Measurements from ENCODE around the gene RABGEF1.
"Not testable (repeated sequence)": the region's sequence is repeated elsewhere in the genome, so short reads cannot be mapped to it uniquely, and the experiment has no call there.

Gene RABGEF1

GRCh38 chr7:66698652-66699205 is 41.8 kb upstream of the RABGEF1 start:
- Histone ChIP-seq H3K4me1 (ENCODE audit: insufficient read depth, insufficient read length) (peaks cover 11% of the 10 kb centered on the region), H3K4me3 (ENCODE audit: insufficient read length, low read depth) (no peak overlapping the region), H3K27me3 (ENCODE audit: insufficient read depth, insufficient read length) (no peaks in the 10 kb centered on the region), H3K36me3 (ENCODE audit: insufficient read depth, insufficient read length, low read length) (peaks cover 24% of the 10 kb centered on the region), H3K9me3 (ENCODE audit: insufficient read depth, low read length) (no peaks in the 10 kb centered on the region), H3K9ac (ENCODE audit: insufficient read length, low read depth) (no peak overlapping the region)
- no peak for TF ChIP-seq YY1 (IDR thresholded peaks at IDR 0.05; ENCODE audit: insufficient read depth, insufficient read length)
- TF ChIP-seq ZNF274 (IDR thresholded peaks at IDR 0.05; ENCODE audit: low read depth, low read length) = no peak
- no peak for TF ChIP-seq SUZ12 (IDR thresholded peaks at IDR 0.05; ENCODE audit: extremely low read depth, insufficient read depth, insufficient read length)
- no peak for DNase-seq (ENCODE audit: low read depth, low spot score)

DNA sequence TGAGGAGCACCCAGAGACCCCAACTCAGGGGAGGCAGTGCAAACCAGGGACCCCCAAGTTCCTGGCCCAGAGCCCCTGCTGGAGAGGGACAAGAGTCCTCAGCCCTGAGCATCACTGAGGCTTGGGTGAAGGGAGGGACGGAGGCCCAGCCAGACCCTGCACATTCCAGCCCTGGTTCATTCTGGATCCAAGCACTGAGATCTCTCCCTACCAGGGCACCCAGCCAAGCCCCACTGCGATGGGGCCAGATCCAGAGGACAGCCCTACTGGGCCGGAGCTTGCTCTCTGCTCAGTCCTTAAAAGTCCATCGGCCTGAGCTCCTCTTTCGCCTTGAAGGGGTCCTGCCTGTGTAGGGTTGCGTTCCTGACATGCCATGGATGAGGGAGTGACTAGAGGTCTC is 40.5 kb upstream of the RABGEF1 start:
- Histone ChIP-seq H3K9ac (ENCODE audit: insufficient read length, low read depth) (no peak overlapping the region), H3K36me3 (ENCODE audit: insufficient read depth, insufficient read length, low read length) (peaks cover 18% of the 10 kb centered on the region), H3K4me3 (ENCODE audit: insufficient read length, low read depth) (no peak overlapping the region), H3K9me3 (ENCODE audit: insufficient read depth, low read length) (no peaks in the 10 kb centered on the region), H3K4me1 (ENCODE audit: insufficient read depth, insufficient read length) (peaks cover 11% of the 10 kb centered on the region), H3K27me3 (ENCODE audit: insufficient read depth, insufficient read length) (no peaks in the 10 kb centered on the region)
- DNase-seq (ENCODE audit: low read depth, low spot score) = no peak
- TF ChIP-seq ZNF274 (IDR thresholded peaks at IDR 0.05; ENCODE audit: low read depth, low read length) = no peak
- no peak for TF ChIP-seq YY1 (IDR thresholded peaks at IDR 0.05; ENCODE audit: insufficient read depth, insufficient read length)
- no peak for TF ChIP-seq SUZ12 (IDR thresholded peaks at IDR 0.05; ENCODE audit: extremely low read depth, insufficient read depth, insufficient read length)

DNA sequence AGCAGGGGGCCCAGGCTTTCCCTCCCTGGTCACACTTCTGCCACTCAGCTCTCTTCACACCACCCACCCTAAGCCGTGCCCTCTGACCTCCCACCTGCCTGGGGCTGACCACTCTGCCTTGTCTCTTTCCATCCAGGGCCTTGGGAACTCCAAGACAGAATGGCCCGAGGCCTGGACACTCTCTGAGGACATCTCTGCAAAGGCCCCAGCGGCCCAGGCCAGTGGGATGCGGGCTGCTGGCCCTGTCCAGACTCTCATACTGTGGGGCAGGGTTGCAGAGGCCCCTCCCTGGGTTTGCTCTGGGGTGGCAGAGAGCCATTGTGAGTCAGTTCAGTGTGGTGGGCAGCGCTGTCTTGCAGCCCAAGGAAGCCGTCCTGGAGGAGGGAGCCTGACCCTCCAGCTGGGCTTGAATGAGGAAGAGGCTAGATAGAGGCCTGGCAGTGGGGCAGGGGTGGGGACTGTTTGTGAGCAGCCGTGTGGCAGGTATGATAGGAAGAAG is 39.9 kb upstream of the RABGEF1 start:
- H3K9ac ChIP-seq (ENCODE audit: insufficient read length, low read depth) = no peak overlapping the region
- H3K36me3 ChIP-seq (ENCODE audit: insufficient read depth, insufficient read length, low read length) = peaks cover 12% of the 10 kb centered on the region
- TF ChIP-seq SUZ12 (IDR thresholded peaks at IDR 0.05; ENCODE audit: extremely low read depth, insufficient read depth, insufficient read length) = no peak
- TF ChIP-seq ZNF274 (IDR thresholded peaks at IDR 0.05; ENCODE audit: low read depth, low read length) = no peak
- TF ChIP-seq YY1 (IDR thresholded peaks at IDR 0.05; ENCODE audit: insufficient read depth, insufficient read length) = no peak
- H3K27me3 ChIP-seq (ENCODE audit: insufficient read depth, insufficient read length) = no peaks in the 10 kb centered on the region
- H3K4me1 ChIP-seq (ENCODE audit: insufficient read depth, insufficient read length) = peaks cover 11% of the 10 kb centered on the region
- no peak overlapping the region for H3K4me3 ChIP-seq (ENCODE audit: insufficient read length, low read depth)
- no peaks in the 10 kb centered on the region for H3K9me3 ChIP-seq (ENCODE audit: insufficient read depth, low read length)
- DNase-seq (ENCODE audit: low read depth, low spot score) = no peak

DNA sequence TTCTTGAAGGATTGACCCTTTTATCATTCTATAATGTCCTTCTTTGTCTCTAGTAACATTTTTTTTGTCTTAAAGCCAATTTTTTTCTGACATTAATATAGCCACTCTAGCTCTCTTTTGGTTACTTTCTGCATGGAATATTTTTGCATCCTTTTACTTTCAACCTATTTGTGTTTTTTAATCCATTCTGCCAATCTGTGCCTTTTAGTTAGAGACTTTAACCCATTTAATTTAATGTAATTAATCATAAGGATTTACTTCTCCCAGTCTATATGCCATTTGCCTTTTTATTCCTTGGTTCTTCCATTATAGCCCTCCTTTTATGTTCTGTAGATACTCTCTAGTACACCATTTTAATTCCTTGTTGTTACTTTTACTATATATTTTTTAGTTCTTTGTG is 32.7 kb upstream of the RABGEF1 start:
- no peak for DNase-seq (ENCODE audit: low read depth, low spot score)

GRCh38 chr7:66710752-66711151 is 29.8 kb upstream of the RABGEF1 start:
- not testable (repeated sequence) for H3K9ac ChIP-seq (ENCODE audit: insufficient read length, low read depth); H3K4me3 ChIP-seq (ENCODE audit: insufficient read length, low read depth); DNase-seq (ENCODE audit: low read depth, low spot score); H3K27me3 ChIP-seq (ENCODE audit: insufficient read depth, insufficient read length); H3K4me1 ChIP-seq (ENCODE audit: insufficient read depth, insufficient read length)
- H3K9me3 ChIP-seq (ENCODE audit: insufficient read depth, low read length) = peaks cover 20% of the 10 kb centered on the region
- peaks cover 24% of the 10 kb centered on the region for H3K36me3 ChIP-seq (ENCODE audit: insufficient read depth, insufficient read length, low read length)

More for the DNA sequence above, 32.7 kb upstream of the RABGEF1 start:
- H3K9ac ChIP-seq (ENCODE audit: insufficient read length, low read depth) = no peak overlapping the region
- no peak overlapping the region for H3K4me3 ChIP-seq (ENCODE audit: insufficient read length, low read depth)
- TF ChIP-seq ZNF274 (IDR thresholded peaks at IDR 0.05; ENCODE audit: low read depth, low read length) = no peak
- H3K36me3 ChIP-seq (ENCODE audit: insufficient read depth, insufficient read length, low read length) = peaks cover 17% of the 10 kb centered on the region
- H3K9me3 ChIP-seq (ENCODE audit: insufficient read depth, low read length) = peaks cover 7% of the 10 kb centered on the region; the same call in 1 of the 2 replicates
- no peaks in the 10 kb centered on the region for H3K27me3 ChIP-seq (ENCODE audit: insufficient read depth, insufficient read length)
- H3K4me1 ChIP-seq (ENCODE audit: insufficient read depth, insufficient read length) = no peaks in the 10 kb centered on the region

DNA sequence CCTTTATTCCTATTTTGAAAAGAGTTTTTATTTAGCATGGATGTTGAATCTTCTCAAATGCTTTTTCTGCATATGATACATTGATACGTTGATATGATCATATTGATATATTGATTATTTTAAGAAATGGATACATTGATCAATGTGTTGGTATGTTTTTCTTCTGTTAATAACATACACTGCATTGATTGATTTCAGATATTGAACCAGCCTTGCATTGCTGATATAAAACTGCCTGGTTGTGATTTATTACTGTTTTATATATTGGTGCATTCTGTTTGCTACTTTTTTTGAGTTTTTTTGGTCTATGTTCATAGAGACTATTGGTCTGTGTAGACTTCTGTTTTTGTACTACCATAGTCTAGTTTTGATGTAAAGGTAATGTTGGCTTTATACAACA is 26.8 kb upstream of the RABGEF1 start:
- Histone ChIP-seq H3K4me1 (ENCODE audit: insufficient read depth, insufficient read length) (no peaks in the 10 kb centered on the region), H3K9me3 (ENCODE audit: insufficient read depth, low read length) (peaks cover 20% of the 10 kb centered on the region), H3K36me3 (ENCODE audit: insufficient read depth, insufficient read length, low read length) (peaks cover 38% of the 10 kb centered on the region), H3K27me3 (ENCODE audit: insufficient read depth, insufficient read length) (no peaks in the 10 kb centered on the region), H3K4me3 (ENCODE audit: insufficient read length, low read depth) (no peak overlapping the region), H3K9ac (ENCODE audit: insufficient read length, low read depth) (no peak overlapping the region)
- TF ChIP-seq ZNF274 (IDR thresholded peaks at IDR 0.05; ENCODE audit: low read depth, low read length) = no peak
- no peak for TF ChIP-seq YY1 (IDR thresholded peaks at IDR 0.05; ENCODE audit: insufficient read depth, insufficient read length)
- no peak for TF ChIP-seq SUZ12 (IDR thresholded peaks at IDR 0.05; ENCODE audit: extremely low read depth, insufficient read depth, insufficient read length)
- no peak for DNase-seq (ENCODE audit: low read depth, low spot score)

DNA sequence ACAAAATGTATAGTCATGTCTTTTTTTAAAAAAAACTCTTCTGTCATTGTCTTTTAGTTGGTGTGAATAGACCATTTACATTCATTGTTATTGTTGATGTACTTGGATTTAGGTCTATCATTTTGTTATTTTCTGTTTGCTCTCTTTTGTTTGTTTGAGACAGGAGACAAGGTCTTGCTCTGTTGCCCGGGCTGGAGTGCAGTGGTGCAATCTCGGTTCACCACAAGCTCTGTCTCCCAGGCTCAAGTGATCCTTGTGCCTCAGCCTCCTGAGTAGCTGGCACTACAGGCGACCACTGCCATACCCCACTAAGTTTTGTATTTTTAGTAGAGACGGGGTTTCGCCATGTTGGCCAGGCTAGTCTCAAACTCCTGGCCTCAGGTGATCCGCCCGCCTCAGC is 23.9 kb upstream of the RABGEF1 start:
- Histone ChIP-seq H3K36me3 (ENCODE audit: insufficient read depth, insufficient read length, low read length) (peaks cover 43% of the 10 kb centered on the region), H3K9me3 (ENCODE audit: insufficient read depth, low read length) (peaks cover 20% of the 10 kb centered on the region)
- DNase-seq (ENCODE audit: low read depth, low spot score); H3K9ac ChIP-seq (ENCODE audit: insufficient read length, low read depth); H3K4me3 ChIP-seq (ENCODE audit: insufficient read length, low read depth); H3K4me1 ChIP-seq (ENCODE audit: insufficient read depth, insufficient read length); H3K27me3 ChIP-seq (ENCODE audit: insufficient read depth, insufficient read length): not testable (repeated sequence)

GRCh38 chr7:66720561-66720960 is 20.0 kb upstream of the RABGEF1 start:
- Histone ChIP-seq H3K27me3 (ENCODE audit: insufficient read depth, insufficient read length) (no peaks in the 10 kb centered on the region), H3K4me3 (ENCODE audit: insufficient read length, low read depth) (no peak overlapping the region), H3K9me3 (ENCODE audit: insufficient read depth, low read length) (peaks cover 14% of the 10 kb centered on the region), H3K4me1 (ENCODE audit: insufficient read depth, insufficient read length) (peaks cover 2% of the 10 kb centered on the region), H3K9ac (ENCODE audit: insufficient read length, low read depth) (no peak overlapping the region), H3K36me3 (ENCODE audit: insufficient read depth, insufficient read length, low read length) (peaks cover 29% of the 10 kb centered on the region)
- no peak for TF ChIP-seq YY1 (IDR thresholded peaks at IDR 0.05; ENCODE audit: insufficient read depth, insufficient read length)
- no peak for TF ChIP-seq SUZ12 (IDR thresholded peaks at IDR 0.05; ENCODE audit: extremely low read depth, insufficient read depth, insufficient read length)
- TF ChIP-seq ZNF274 (IDR thresholded peaks at IDR 0.05; ENCODE audit: low read depth, low read length) = no peak
- no peak for DNase-seq (ENCODE audit: low read depth, low spot score)
